Spleen (tissue), 11 donors: Measurements from ENCODE around the gene AGPAT4. TPM values are rescaled to one million over a fixed set of nuclear protein-coding genes. Genes with fewer than 3 reads are reported as not detected.

Source experiments
- DNase-seq: peaks from one replicate; pipeline ENCODE4 v3.0.0-alpha.2; 2020
- H3K27ac ChIP-seq, 8 donors: fragments of 200-600 bp; sonication (generic) in 7 of 8; 1 replicate in 4 of 8; 2 replicates in 4 of 8; pipeline versions ENCODE4 v1.5.0 to v1.8.0; 2016 to 2021; ENCODE audit warnings: inconsistent platforms in 4 of 8, mild to moderate bottlenecking in 4 of 8, moderate library complexity in 1 of 8
- H3K27me3 ChIP-seq, 7 donors: fragments of 200-600 bp; sonication (generic) in 6 of 7; replicated peaks in 1 of 7; 1 replicate in 4 of 7; 2 replicates in 3 of 7; pipeline versions ENCODE4 v1.5.0 to v1.8.0; 2016 to 2021; ENCODE audit warnings: inconsistent platforms in 3 of 7, mild to moderate bottlenecking in 1 of 7
- H3K36me3 ChIP-seq, 6 donors: fragments of 200-600 bp; sonication (generic) in 5 of 6; 1 replicate in 4 of 6; 2 replicates in 2 of 6; pipeline versions ENCODE4 v1.5.0 to v1.8.0; 2016 to 2021; ENCODE audit warnings: inconsistent platforms in 2 of 6
- H3K4me1 ChIP-seq, 6 donors: fragments of 200-600 bp; sonication (generic) in 5 of 6; 1 replicate in 3 of 6; 2 replicates in 3 of 6; pipeline versions ENCODE4 v1.5.0 to v1.8.0; 2016 to 2021; ENCODE audit warnings: inconsistent platforms in 3 of 6
- H3K4me3 ChIP-seq, 8 donors: fragments of 200-600 bp; sonication (generic) in 7 of 8; 1 replicate in 4 of 8; 2 replicates in 4 of 8; pipeline versions ENCODE4 v1.5.0 to v1.8.0; 2016 to 2021; ENCODE audit warnings: inconsistent platforms in 4 of 8, mild to moderate bottlenecking in 4 of 8, moderate library complexity in 2 of 8
- H3K9me3 ChIP-seq, 8 donors: fragments of 200-600 bp; sonication (generic) in 7 of 8; 1 replicate in 4 of 8; 2 replicates in 4 of 8; pipeline versions ENCODE4 v1.5.0 to v1.8.0; 2016 to 2021; ENCODE audit warnings: inconsistent platforms in 4 of 8
- CTCF ChIP-seq, 11 experiments: fragments of 200-600 bp in 7 of 11; fragments of 450-650 bp in 4 of 11; sonication (generic) in 4 of 11; IDR thresholded peaks in 8 of 11; conservative IDR thresholded peaks in 3 of 11; 1 replicate in 7 of 11; 2 replicates in 4 of 11; pipeline versions ENCODE4 v1.4.0 to v1.8.0; 2016 to 2021; ENCODE audit warnings: antibody characterized with exemption in 11 of 11, inconsistent platforms in 4 of 11, mild to moderate bottlenecking in 1 of 11
- POLR2A ChIP-seq, 3 donors: fragments of 450-650 bp; IDR thresholded peaks; one replicate each; pipeline ENCODE4 v1.5.1; 2017; ENCODE audit warnings: antibody characterized with exemption in 3 of 3, mild to moderate bottlenecking in 1 of 3
- POLR2AphosphoS5 ChIP-seq, 3 donors: sonication (generic); formaldehyde crosslinking; IDR thresholded peaks; one replicate each; pipeline ENCODE4 v1.5.1; 2017; ENCODE audit warnings: antibody characterized with exemption in 3 of 3
- WGBS, 5 donors: extraction: QIAGEN DNeasy Blood & Tissue Kit in 3 of 5; methylation state at CpG; one replicate each; pipeline versions ENCODE4 v1.1.5 to v1.1.7; 2013 to 2018; 5-methylcytosine and 5-hydroxymethylcytosine counted together
- intact Hi-C: fragments of 100-400 bp; cut with DNase I; formaldehyde crosslinking; loops from one replicate; pipeline ENCODE4 v1.15.0; 2023; ENCODE audit warnings: low total_unique reads
- polyA plus RNA-seq, 3 donors: library from polyadenylated mRNA; stranded (reverse); fragments of 200-250 nt; gene quantifications; one replicate each; pipeline ENCODE4 v1.2.1, GENCODE V29; 2013
- total RNA-seq, 7 donors: library from RNA; depleted of rRNA in 3 of 7; stranded (reverse); fragments of >200 nt in 3 of 7; fragmentation: NEBNext Ultra II Directional in 4 of 7; extraction: Animal tissue kit (Norgen Biotek cat#: 25700) in 4 of 7; gene quantifications; one replicate each; pipeline versions ENCODE4 v1.1.0 to v1.2.1, GENCODE V29; 2016 to 2021
- donor health status: healthy with polysubstance abuse.
- donor health status: DM: no; HTN: no; CAD: no; lungs with moderate emphysema.
- donor health status: DM: no; HTN: no; CAD: no.
- donor health status: Bipolar disorder and iron deficiency.
- donor health status: healthy.
- donor health status: DM: no; HTN: no; CAD: no.
- donor health status: DM: yes; HTN: yes; CAD: no.

Gene AGPAT4
- total and polyA plus RNA-seq, 10 donors = 0.80 to 16.8 (median 8.4) TPM

GRCh38 chr6:161214722-161215121 lies 59.1 kb downstream of the AGPAT4 start:
- Histone ChIP-seq H3K27me3 (no peaks in the 10 kb centered on the region), H3K27ac (no peak overlapping the region), H3K4me1 (no peaks in the 10 kb centered on the region), H3K9me3 (peaks cover 0 to 27% (median 16%) of the 10 kb centered on the region in 8 donors), H3K36me3 (peaks cover 0 to 11% (median 0%) of the 10 kb centered on the region in 6 donors), H3K4me3 (no peak overlapping the region)
- DNase-seq = no peak
- intact Hi-C loops = no loop called here
- TF ChIP-seq CTCF (IDR thresholded peaks at IDR 0.05 in 8 of 11, conservative IDR thresholded peaks at IDR 0.05 in 3 of 11) (no peak), POLR2AphosphoS5 (IDR thresholded peaks at IDR 0.05) (no peak), POLR2A (IDR thresholded peaks at IDR 0.05) (no peak)
- WGBS, 5 donors = 78 to 94% (median 93%) methylated on average over 5 of the region's 5 CpGs

DNA sequence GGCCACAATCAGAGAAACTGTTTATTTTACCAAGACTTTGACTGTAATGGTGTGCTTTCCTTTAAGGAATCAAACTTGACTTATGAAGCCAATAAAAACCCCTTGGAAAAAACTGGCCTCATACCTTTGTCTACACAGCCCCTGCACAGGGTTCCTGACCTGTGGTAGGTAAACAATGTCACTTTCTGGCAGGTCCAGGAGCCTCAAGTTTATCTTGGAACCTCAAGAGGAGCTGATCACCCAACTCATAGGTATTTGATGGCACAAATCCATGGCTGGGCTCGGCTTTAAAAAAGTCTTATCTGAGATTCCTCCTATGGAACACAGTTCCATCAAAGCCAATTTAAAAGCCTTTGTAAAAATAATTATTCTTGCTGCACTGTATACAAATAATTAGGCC lies 61.0 kb downstream of the AGPAT4 start:
- Histone ChIP-seq H3K27me3 (no peaks in the 10 kb centered on the region), H3K27ac (no peak overlapping the region), H3K4me3 (no peak overlapping the region), H3K36me3 (peaks cover 0 to 11% (median 0%) of the 10 kb centered on the region in 6 donors), H3K9me3 (peaks cover 0 to 27% (median 16%) of the 10 kb centered on the region in 8 donors), H3K4me1 (no peaks in the 10 kb centered on the region)
- intact Hi-C loops = no loop called here
- TF ChIP-seq POLR2AphosphoS5 (IDR thresholded peaks at IDR 0.05) (no peak), CTCF (IDR thresholded peaks at IDR 0.05 in 8 of 11, conservative IDR thresholded peaks at IDR 0.05 in 3 of 11) (no peak), POLR2A (IDR thresholded peaks at IDR 0.05) (no peak)
- no peak for DNase-seq
- 91 to 100% (median 100%) methylated on average over 1 of the region's 1 CpG for WGBS, 5 donors

DNA sequence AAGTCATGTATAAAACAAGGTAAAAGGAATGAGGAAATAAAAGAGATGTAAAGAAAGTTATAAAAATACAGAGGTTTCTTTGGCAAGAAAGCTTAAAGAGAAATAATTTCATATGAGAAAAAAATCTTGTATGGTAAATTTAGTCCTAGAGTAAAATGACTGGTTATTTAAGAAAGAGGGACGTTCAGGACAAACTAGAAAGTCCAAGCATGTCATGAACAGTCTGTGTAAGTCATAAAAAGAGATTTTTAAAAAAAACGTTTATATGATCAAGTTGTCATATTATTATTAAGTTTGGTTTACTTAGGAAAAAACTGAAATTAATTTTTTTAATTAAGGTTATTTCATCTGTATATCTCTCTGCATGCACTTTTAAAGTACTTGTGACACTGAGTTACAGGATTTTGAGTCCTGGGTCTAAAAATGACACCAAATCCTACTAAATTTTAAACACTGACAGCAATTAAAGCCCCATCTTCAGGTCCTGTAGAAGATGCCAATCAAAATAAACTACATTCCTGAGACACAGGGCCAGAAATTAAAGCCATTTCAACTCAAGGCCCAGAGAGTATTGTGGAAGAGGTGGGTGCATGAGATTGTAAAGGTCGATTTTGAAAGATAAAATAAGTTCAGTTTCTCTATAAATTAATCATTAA lies 62.4 kb downstream of the AGPAT4 start:
- WGBS, 5 donors = 77 to 89% (median 83%) methylated on average over 3 of the region's 3 CpGs
- H3K27ac ChIP-seq = no peak overlapping the region
- no peak overlapping the region for H3K4me3 ChIP-seq
- intact Hi-C loops = no loop called here
- H3K27me3 ChIP-seq = no peaks in the 10 kb centered on the region
- no peak for TF ChIP-seq POLR2AphosphoS5 (IDR thresholded peaks at IDR 0.05)
- no peak for TF ChIP-seq POLR2A (IDR thresholded peaks at IDR 0.05)
- TF ChIP-seq CTCF (IDR thresholded peaks at IDR 0.05 in 8 of 11, conservative IDR thresholded peaks at IDR 0.05 in 3 of 11) = no peak
- H3K36me3 ChIP-seq = peaks cover 0 to 6% (median 0%) of the 10 kb centered on the region in 6 donors
- H3K9me3 ChIP-seq = peaks cover 0 to 27% (median 16%) of the 10 kb centered on the region in 8 donors
- no peak for DNase-seq
- no peaks in the 10 kb centered on the region for H3K4me1 ChIP-seq

- WGBS, 5 donors = 97 to 99% (median 98%) methylated on average over 2 of the region's 2 CpGs
Measured at GRCh38 chr6:161210857-161211256, 63.0 kb downstream of the AGPAT4 start.

More at GRCh38 chr6:161210857-161211256, 63.0 kb downstream of the AGPAT4 start:
- H3K27ac ChIP-seq = no peak overlapping the region
- peaks cover 0 to 27% (median 16%) of the 10 kb centered on the region in 8 donors for H3K9me3 ChIP-seq
- H3K36me3 ChIP-seq = peaks cover 0 to under 1% (median 0%) of the 10 kb centered on the region in 6 donors
- DNase-seq = no peak
- intact Hi-C loops = no loop called here
- no peak overlapping the region for H3K4me3 ChIP-seq
- H3K27me3 ChIP-seq = no peaks in the 10 kb centered on the region
- H3K4me1 ChIP-seq = no peaks in the 10 kb centered on the region
- no peak for TF ChIP-seq POLR2AphosphoS5 (IDR thresholded peaks at IDR 0.05)
- TF ChIP-seq POLR2A (IDR thresholded peaks at IDR 0.05) = no peak
- TF ChIP-seq CTCF (IDR thresholded peaks at IDR 0.05 in 8 of 11, conservative IDR thresholded peaks at IDR 0.05 in 3 of 11) = no peak
